Neural cell (in vitro differentiated cells): Measurements from ENCODE around the gene USP3. TPM values are rescaled to one million over a fixed set of nuclear protein-coding genes. Genes with fewer than 3 reads are reported as not detected.

Source experiments
- H2AFZ ChIP-seq: fragments of 200-600, 300-800 bp; sonication (generic), shearing (Covaris generic); 2 replicates; pipeline ENCODE4 v1.6.0; 2014; ENCODE audit warnings: low read depth, mild to moderate bottlenecking, antibody characterized with exemption, low read length, moderate library complexity
- H3F3A ChIP-seq: fragments of 200-600 bp; shearing (Covaris generic); 2 replicates; pipeline ENCODE4 v1.6.1; 2016; ENCODE audit warnings: mild to moderate bottlenecking, moderate library complexity, mixed read lengths, antibody characterized with exemption, low read length; ENCODE audit not compliant: insufficient read depth, poor library complexity, severe bottlenecking
- H3K27ac ChIP-seq: fragments of 200-600, 300-800 bp; sonication (generic), shearing (Covaris generic); 2 replicates; pipeline ENCODE4 v1.5.1; 2014; ENCODE audit warnings: mild to moderate bottlenecking, low read length, moderate library complexity
- H3K27me3 ChIP-seq: fragments of 300-800, 200-600 bp; sonication (generic), shearing (Covaris generic); 2 replicates; pipeline ENCODE4 v1.6.0; 2014; ENCODE audit warnings: mild to moderate bottlenecking, low read depth, low read length, moderate library complexity; ENCODE audit not compliant: insufficient read depth
- H3K36me3 ChIP-seq: fragments of 300-800, 200-600 bp; sonication (generic), shearing (Covaris generic); 2 replicates; pipeline ENCODE4 v1.5.1; 2014; ENCODE audit warnings: mild to moderate bottlenecking, antibody characterized with exemption, low read length, moderate library complexity; ENCODE audit not compliant: insufficient read depth
- H3K4me2 ChIP-seq: fragments of 300-800, 200-600 bp; sonication (generic), shearing (Covaris generic); 2 replicates; pipeline ENCODE4 v1.6.0; 2014; ENCODE audit warnings: mild to moderate bottlenecking, low read length
- H3K4me3 ChIP-seq: fragments of 300-800, 200-600 bp; sonication (generic), shearing (Covaris generic); 2 replicates; pipeline ENCODE4 v1.5.1; 2014; ENCODE audit warnings: mild to moderate bottlenecking, low read length, moderate library complexity
- H3K79me2 ChIP-seq: fragments of 200-600 bp; shearing (Covaris generic); replicated peaks from 2 replicates; pipeline ENCODE4 v1.6.0; 2014; ENCODE audit warnings: mild to moderate bottlenecking, low read length, moderate library complexity; ENCODE audit not compliant: insufficient read depth
- H3K9ac ChIP-seq: fragments of 300-800, 200-600 bp; sonication (generic), shearing (Covaris generic); 2 replicates; pipeline ENCODE4 v1.6.1; 2016; ENCODE audit warnings: mild to moderate bottlenecking, low read length, mixed read lengths
- H3K9me2 ChIP-seq: fragments of 200-600 bp; shearing (Covaris generic); 2 replicates; pipeline ENCODE4 v1.6.1; 2016; ENCODE audit warnings: mild to moderate bottlenecking, low read length, mixed read lengths; ENCODE audit not compliant: insufficient read depth
- H3K9me3 ChIP-seq: fragments of 200-600, 300-800 bp; sonication (generic), shearing (Covaris generic); 2 replicates; pipeline ENCODE4 v1.6.1; 2016; ENCODE audit warnings: mild to moderate bottlenecking, mixed run types, low read length, moderate library complexity, mixed read lengths
- H4K20me1 ChIP-seq: fragments of 200-600 bp; shearing (Covaris generic); 2 replicates; pipeline ENCODE4 v1.6.1; 2016; ENCODE audit warnings: mild to moderate bottlenecking, mixed run types; ENCODE audit not compliant: insufficient read depth
- EP300 ChIP-seq: fragments of 450-650 bp; conservative IDR thresholded peaks from 2 replicates; pipeline ENCODE4 v1.6.1; 2014; ENCODE audit warnings: antibody characterized with exemption, mild to moderate bottlenecking, moderate library complexity; ENCODE audit not compliant: poor library complexity, severe bottlenecking
- EZH2 ChIP-seq: fragments of 200-600, 300-800 bp; shearing (Covaris generic), sonication (generic); IDR thresholded peaks from 2 replicates; pipeline ENCODE4 v1.6.1; 2014; ENCODE audit warnings: antibody characterized with exemption, low read length, borderline replicate concordance, mild to moderate bottlenecking; ENCODE audit not compliant: insufficient read depth, poor library complexity, severe bottlenecking
- MXI1 ChIP-seq: fragments of 450-650 bp; conservative IDR thresholded peaks from 2 replicates; pipeline ENCODE4 v1.6.1; 2014; ENCODE audit warnings: antibody characterized with exemption, mild to moderate bottlenecking; ENCODE audit not compliant: poor library complexity, severe bottlenecking
- POLR2AphosphoS5 ChIP-seq: IDR thresholded peaks from 2 replicates; pipeline ENCODE4 v1.6.1; 2012
- RAD21 ChIP-seq: fragments of 450-650 bp; conservative IDR thresholded peaks from 2 replicates; pipeline ENCODE4 v1.6.1; 2014; ENCODE audit warnings: antibody characterized with exemption, mild to moderate bottlenecking, moderate library complexity
- SMC3 ChIP-seq: fragments of 450-650 bp; conservative IDR thresholded peaks from 2 replicates; pipeline ENCODE4 v1.6.1; 2014; ENCODE audit warnings: antibody characterized with exemption, mild to moderate bottlenecking, moderate library complexity; ENCODE audit not compliant: poor library complexity
- TAF1 ChIP-seq: IDR thresholded peaks from 2 replicates; pipeline ENCODE4 v1.6.1; 2012; ENCODE audit warnings: low read depth
- polyA plus RNA-seq: library from polyadenylated mRNA; depleted of rRNA; stranded (reverse); fragments of >200 nt; gene quantifications from 2 replicates; pipeline ENCODE4 v1.2.3, GENCODE V29; 2014
- TF ChIP-seq, protein P1 (sequence below): IDR thresholded peaks from 2 replicates; pipeline ENCODE4 v1.6.1; 2012; ENCODE audit warnings: borderline replicate concordance
- TF ChIP-seq, protein P2 (sequence below): fragments of 450-650 bp; IDR thresholded peaks from 2 replicates; pipeline ENCODE4 v1.5.1; 2014; ENCODE audit warnings: antibody characterized with exemption, mild to moderate bottlenecking, moderate library complexity; ENCODE audit not compliant: poor library complexity, severe bottlenecking

USP3 gene
- polyA plus RNA-seq, 1 donor from 2014 or later = 68.0 TPM

DNA sequence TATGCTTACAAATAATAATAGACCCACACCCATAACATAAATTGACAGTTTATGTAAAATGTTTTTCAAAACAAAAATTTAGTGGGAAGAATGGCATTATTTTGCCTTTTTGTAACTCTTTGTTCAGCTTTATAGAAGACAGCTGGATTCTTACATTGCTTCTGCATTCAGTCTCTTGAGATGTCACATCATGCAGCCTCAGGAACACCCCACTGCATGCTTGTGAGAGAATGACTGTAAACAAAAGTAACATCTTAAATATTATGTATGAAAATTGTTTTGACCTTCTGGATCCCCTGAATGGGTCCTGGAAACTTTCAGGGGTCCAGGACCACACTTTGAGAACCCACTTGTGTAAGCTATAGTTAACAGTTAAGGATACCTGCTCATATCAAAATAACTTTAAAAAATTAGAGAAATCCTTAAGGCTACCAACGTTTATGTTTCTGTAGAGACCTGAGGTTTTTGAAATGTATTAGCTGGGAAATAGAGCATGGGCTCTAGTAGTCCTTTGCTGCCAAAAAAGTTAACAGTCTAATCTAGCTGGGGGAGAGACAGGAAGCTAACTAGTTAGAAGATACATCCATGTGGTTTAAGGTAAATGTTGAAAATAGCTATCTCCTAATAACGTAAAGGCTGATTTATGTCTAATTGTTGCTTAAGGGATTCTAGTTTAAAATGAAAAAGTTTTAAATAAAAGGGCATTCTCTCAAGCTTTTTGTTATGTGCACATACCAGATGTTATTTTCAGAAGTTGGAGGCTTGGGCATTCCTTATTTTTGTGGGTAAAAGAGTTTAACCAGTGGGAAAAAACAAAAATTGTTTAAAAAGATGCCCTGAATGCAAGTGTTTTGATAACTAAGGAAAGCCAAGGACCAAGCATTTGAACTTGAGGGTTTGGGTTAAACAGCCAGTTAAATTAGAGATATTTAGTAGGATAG lies 3.8 kb downstream of the USP3 start:
- Histone ChIP-seq H3K27ac (no peak overlapping the region), H2AFZ (no peak overlapping the region), H3F3A (peaks cover 2% of the 10 kb centered on the region), H3K4me3 (peak overlapping the region; percentile 82), H3K9me3 (no peaks in the 10 kb centered on the region), H3K4me2 (no peak overlapping the region), H3K27me3 (peaks cover 10% of the 10 kb centered on the region), H4K20me1 (peaks cover 8% of the 10 kb centered on the region), H3K36me3 (no peaks in the 10 kb centered on the region), H3K9me2 (no peaks in the 10 kb centered on the region), H3K79me2 (peaks cover 76% of the 10 kb centered on the region), H3K9ac (no peak overlapping the region)
- TF ChIP-seq POLR2AphosphoS5 (no peak), EZH2 (no peak), RAD21 (no peak), MXI1 (no peak), EP300 (no peak), TAF1 (no peak), SMC3 (no peak)
- TF ChIP-seq, protein P1, sequence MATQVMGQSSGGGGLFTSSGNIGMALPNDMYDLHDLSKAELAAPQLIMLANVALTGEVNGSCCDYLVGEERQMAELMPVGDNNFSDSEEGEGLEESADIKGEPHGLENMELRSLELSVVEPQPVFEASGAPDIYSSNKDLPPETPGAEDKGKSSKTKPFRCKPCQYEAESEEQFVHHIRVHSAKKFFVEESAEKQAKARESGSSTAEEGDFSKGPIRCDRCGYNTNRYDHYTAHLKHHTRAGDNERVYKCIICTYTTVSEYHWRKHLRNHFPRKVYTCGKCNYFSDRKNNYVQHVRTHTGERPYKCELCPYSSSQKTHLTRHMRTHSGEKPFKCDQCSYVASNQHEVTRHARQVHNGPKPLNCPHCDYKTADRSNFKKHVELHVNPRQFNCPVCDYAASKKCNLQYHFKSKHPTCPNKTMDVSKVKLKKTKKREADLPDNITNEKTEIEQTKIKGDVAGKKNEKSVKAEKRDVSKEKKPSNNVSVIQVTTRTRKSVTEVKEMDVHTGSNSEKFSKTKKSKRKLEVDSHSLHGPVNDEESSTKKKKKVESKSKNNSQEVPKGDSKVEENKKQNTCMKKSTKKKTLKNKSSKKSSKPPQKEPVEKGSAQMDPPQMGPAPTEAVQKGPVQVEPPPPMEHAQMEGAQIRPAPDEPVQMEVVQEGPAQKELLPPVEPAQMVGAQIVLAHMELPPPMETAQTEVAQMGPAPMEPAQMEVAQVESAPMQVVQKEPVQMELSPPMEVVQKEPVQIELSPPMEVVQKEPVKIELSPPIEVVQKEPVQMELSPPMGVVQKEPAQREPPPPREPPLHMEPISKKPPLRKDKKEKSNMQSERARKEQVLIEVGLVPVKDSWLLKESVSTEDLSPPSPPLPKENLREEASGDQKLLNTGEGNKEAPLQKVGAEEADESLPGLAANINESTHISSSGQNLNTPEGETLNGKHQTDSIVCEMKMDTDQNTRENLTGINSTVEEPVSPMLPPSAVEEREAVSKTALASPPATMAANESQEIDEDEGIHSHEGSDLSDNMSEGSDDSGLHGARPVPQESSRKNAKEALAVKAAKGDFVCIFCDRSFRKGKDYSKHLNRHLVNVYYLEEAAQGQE = no peak
- TF ChIP-seq, protein P2, sequence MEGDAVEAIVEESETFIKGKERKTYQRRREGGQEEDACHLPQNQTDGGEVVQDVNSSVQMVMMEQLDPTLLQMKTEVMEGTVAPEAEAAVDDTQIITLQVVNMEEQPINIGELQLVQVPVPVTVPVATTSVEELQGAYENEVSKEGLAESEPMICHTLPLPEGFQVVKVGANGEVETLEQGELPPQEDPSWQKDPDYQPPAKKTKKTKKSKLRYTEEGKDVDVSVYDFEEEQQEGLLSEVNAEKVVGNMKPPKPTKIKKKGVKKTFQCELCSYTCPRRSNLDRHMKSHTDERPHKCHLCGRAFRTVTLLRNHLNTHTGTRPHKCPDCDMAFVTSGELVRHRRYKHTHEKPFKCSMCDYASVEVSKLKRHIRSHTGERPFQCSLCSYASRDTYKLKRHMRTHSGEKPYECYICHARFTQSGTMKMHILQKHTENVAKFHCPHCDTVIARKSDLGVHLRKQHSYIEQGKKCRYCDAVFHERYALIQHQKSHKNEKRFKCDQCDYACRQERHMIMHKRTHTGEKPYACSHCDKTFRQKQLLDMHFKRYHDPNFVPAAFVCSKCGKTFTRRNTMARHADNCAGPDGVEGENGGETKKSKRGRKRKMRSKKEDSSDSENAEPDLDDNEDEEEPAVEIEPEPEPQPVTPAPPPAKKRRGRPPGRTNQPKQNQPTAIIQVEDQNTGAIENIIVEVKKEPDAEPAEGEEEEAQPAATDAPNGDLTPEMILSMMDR = no peak

- peaks cover 88% of the 10 kb centered on the region for H3K79me2 ChIP-seq
- H3K4me2 ChIP-seq = no peak overlapping the region
- H3K36me3 ChIP-seq = no peaks in the 10 kb centered on the region
- no peak overlapping the region for H3K4me3 ChIP-seq
- H4K20me1 ChIP-seq = peaks cover 8% of the 10 kb centered on the region
- H3K9me3 ChIP-seq = no peaks in the 10 kb centered on the region
- H3K9me2 ChIP-seq = no peaks in the 10 kb centered on the region
- H3K27me3 ChIP-seq = no peaks in the 10 kb centered on the region
- no peak overlapping the region for H3K9ac ChIP-seq
- TF ChIP-seq TAF1 (no peak), SMC3 (no peak), EZH2 (no peak), RAD21 (no peak), EP300 (no peak), MXI1 (no peak), POLR2AphosphoS5 (no peak)
- TF ChIP-seq, protein P2 = no peak
- TF ChIP-seq, protein P1 = no peak
- no peak overlapping the region for H2AFZ ChIP-seq
- H3K27ac ChIP-seq = no peak overlapping the region
- peaks cover 2% of the 10 kb centered on the region for H3F3A ChIP-seq
Measured at GRCh38 chr15:63509056-63509954, 4.9 kb downstream of the USP3 start.
